Stimulated activated CD4-positive, alpha-beta T cell treated with anti-CD3 and anti-CD28 coated beads, Interleukin-1b, Interleukin-23, amount 100 ng/mL, for 24 hours (primary cell): Measurements from ENCODE around the gene EIF2S2.

Source experiments
- DNase-seq, 4 experiments: peaks; one replicate each; pipeline ENCODE4 v3.0.0-alpha.2; 2020; ENCODE audit warnings: low read depth in 4 of 4, low spot score in 1 of 4

The EIF2S2 gene

DNA sequence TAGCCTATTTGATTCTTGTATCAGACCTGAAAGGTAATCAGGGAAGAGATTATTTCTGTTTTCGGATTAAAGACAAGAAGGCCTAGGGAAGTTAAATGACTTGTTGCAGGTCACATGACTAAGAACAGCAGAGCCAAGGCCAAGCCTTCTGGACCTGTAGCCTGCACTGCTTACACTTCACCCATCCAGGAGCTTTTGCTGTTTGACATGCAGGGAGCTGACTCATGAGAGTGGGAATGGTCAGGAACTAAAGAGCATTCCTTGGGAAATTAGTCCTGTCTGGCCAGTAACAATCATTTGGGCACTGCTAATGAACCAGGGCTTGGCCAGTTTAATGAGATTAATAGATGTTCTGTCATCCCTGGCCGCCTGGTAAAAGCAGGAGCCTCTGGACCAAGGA is 46.8 kb downstream of the EIF2S2 start:
- DNase-seq: no peak

DNA sequence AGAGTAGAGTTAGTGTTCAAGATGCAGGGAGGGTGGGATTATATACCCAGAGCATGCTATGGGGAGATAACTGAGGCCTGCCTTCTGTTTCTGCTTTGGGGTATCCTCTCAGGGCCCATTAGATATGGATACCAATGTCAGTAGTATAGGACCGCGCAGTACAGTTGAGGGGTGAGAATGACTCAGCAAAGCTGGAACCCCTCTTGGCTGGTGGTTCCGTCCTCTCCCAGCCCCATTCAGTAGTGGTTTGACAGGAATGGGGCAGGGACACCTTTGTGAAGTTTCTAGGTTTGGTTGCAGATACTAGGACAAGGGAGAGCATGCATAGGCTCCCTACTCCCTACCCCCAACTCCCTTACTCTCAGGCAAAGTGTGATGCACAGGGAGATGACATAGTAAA is 47.8 kb downstream of the EIF2S2 start:
- no peak for DNase-seq

DNA sequence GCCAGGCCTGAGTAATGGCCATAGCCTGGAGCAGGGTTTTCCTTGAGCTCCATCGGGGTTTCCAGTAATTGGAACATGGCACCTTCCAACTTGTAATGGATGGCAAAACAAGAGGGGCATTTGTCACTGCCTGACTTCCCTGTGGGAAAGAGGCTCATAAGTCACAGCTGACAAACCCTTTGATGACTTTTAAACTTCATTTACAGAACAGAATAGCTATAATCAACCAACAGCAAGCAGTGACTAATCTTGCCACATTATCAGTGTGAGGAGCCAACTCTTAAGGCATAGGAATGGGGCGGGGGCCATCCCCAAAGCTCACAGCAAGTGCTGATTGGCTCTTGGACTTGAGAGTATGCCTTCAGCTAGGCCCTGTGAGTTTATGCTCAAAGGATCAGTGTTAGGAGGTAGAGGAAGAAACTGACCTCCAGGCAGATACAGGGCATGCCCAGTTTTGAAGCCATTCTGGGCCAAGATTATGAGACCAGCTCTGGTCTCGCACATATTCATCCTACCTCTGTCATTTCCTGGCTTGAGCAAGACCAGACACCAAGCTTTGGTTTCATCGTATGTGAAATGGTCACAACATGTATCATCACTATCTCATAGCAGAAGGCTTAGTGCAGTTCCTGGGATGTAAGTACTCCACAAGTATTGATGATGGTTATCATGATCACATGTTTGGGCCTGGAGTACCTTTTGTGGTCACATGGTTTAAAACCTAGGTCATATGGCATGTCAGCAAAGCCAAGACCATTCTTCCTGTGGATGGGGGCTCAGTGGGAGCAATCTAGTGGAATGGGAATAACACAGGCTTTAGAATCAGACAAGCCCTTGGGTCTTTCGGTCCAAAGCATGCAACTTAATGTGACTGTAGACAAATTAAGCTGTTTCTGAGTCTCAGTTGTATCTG is 49.2 kb downstream of the EIF2S2 start:
- no peak for DNase-seq

- DNase-seq: no peak
These were observed 50.3 kb downstream of the EIF2S2 start for GRCh38 chr20:34061695-34062094.

DNA sequence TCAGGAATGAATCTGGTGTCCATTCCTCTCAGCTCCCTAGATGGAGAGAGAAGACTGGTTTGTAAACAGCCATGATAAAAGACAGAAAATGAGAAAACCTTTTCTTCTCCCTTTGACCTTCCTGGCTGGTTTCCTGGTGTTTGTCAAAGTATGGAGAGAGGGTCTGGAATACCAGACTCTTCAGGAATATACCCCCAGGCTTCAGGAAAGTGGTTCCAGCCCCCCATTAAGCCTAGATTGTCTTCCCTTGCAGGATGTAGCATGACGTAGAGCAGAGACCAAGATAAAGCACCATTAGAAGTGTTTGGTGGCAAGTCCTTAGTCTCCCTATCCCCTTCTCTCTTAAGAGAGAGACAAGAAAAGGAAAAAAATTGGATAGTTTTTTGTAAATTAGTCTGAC is 51.1 kb downstream of the EIF2S2 start:
- DNase-seq: no peak

DNA sequence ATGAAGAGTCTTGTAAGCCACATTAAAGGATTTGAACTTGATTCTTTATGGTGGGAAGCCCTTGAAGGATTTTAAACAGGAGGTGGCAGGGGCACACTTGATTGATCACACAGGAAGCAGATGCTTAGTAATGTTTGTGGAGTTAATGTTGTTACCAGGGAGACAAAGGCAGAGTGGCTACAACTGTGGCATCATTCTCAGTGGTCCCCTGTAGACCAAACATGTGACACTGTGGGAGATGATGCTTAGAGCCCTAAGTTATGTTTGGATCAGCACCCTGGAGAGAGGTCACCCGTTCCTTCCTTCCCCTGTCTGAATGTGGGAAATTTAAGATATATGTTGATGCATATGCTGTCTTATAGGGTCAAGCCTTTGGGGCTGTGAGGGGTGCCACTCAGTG is 53.2 kb downstream of the EIF2S2 start:
- no peak for DNase-seq

- DNase-seq: no peak
These were observed 56.8 kb downstream of the EIF2S2 start for GRCh38 chr20:34055290-34055689.

DNA sequence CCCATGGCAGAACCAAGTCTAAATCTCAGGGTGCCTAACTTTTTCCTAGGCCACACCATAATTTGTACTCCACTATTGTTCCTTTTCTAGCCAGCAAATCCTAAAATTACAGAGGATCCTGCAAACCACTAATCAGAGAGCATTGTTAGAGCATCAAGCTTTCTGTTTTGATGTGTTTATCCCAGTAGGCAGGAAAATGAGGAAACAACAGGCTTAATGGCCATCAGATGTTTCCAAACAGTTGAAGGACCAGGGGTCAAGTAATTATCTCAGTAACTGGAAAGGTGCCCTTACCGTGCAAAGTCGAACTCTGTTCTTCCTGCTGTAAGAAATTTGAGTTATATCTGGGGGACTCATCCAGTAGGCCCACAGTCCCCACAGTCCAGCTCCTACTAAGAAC is 59.6 kb downstream of the EIF2S2 start:
- no peak for DNase-seq

GRCh38 chr20:34049897-34050695 is 61.9 kb downstream of the EIF2S2 start:
- no peak for DNase-seq

DNA sequence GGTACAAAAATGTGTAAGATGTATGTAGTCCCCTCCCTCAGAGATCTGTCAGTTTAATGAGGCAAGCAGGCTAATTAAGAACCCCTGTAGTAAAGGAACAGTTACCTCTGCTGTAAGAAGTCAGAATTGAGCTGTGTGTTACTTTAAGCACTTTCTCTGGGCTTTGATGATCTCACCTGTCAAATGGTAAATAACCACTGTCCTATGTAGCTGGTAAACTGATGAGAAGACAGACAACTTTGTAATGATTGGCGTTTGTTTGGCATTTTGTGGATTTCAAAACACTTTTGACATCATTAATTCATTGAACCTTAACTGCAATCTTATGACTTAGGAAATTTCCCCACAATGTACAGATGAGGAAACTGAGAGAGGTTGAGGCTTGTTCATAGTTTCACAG is 62.7 kb downstream of the EIF2S2 start:
- no peak for DNase-seq

DNA sequence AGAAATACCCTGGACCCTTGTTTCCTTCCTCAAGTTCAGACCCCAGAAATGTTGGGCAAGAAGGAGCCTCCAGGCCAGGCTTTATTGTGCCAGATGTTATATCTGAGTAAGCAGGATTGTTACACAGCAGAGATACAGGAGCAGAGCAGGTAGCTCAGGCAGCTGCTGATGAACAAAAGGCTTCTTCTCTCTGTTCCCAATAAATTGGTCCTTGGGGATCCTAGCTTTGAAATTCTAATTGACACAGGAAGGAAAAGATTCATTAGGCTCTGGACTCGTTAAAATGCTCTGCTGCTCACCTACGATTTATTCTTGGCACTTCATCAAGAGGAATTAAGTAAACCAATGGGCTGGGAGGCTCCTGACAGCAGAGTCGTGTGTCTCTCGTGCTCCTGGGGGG is 64.1 kb downstream of the EIF2S2 start:
- DNase-seq: no peak

DNA sequence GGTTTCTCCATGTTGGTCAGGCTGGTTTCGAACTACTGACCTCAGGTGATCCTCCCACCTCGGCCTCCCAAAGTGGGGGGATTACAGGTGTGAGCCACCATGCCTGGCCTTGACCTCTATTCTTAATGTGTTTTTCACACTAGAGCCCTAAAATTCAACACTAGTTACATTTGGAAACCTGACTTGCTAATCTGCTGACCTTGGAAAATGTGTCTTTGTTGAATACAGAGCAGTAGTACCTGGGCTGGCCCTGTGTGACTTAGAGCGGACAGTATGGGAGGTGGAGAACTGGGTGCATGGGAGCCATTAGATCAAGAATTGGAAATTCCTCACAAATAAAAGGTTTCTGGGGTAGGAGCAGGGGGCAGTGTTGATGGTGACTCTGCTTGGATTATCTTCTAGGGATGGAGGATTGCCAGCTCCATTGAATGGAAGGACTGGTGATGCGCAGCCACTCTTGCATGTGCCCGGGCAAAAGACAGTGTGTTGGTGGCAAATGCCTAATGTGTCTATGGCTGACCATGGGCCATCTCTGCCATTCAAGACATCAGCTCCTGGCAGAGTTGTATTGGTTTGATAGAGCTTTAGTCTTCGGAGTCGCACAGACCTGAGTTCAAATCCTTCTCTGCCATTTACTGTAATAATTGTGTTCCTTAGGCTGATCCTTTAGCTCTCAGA is 64.9 kb downstream of the EIF2S2 start:
- no peak for DNase-seq

GRCh38 chr20:34045930-34046725 is 65.9 kb downstream of the EIF2S2 start:
- no peak for DNase-seq

- DNase-seq: no peak
These were observed 66.7 kb downstream of the EIF2S2 start for GRCh38 chr20:34045294-34045693.

DNA sequence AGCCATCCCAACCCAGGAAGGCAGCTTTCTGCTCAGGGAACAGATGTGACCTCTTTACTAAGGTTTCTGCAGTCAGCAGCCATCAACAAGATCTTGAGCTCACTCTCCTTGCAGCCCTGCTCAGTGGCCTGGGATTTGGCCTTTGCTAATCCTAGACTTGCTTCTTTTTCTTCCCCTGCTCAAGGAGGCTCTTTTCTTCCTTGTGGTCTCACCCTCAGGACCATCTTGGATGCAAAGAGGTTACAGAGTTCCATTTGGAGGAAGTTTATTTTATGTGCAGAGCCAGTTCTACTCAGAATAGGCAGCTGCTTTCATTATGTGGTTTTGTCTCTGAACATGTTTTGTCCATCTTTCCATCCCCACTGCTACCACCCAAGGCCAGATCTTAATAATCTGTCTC is 69.0 kb downstream of the EIF2S2 start:
- no peak for DNase-seq

DNA sequence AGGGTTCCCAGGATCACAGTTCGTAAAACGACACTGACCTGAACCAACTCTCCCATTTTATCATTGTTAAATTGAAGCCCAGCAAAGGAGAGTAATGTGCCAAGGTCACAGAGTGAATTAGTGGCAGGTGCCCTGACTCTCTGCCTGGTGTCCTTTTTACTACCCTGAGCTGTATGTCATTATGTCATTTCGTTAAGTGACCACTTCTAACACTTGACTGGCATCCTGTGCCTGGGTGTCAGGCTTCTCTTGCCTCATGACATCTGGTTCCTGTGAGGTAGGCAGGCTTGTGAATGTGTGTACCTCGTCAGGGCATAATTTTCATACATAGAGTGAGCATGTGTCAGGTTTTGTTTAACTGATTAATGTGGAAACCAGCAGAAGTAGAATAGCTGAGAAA is 69.8 kb downstream of the EIF2S2 start:
- DNase-seq: no peak

GRCh38 chr20:34041226-34041625 is 70.8 kb downstream of the EIF2S2 start:
- DNase-seq: no peak

GRCh38 chr20:34040300-34040995 is 71.6 kb downstream of the EIF2S2 start:
- no peak for DNase-seq
